DOHH2 (cell line): ENCODE results near the gene ADCY3.

Experiments
- EZH2phosphoT487 ChIP-seq: fragments of 200-600 bp; sonication (generic); IDR thresholded peaks from 2 replicates; pipeline ENCODE4 v1.6.1; 2017; ENCODE audit warnings: borderline replicate concordance, mild to moderate bottlenecking, antibody characterized with exemption, low read length, moderate library complexity, mixed read lengths
- TF ChIP-seq, protein P1 (sequence below): fragments of 200-600 bp; sonication (generic); IDR thresholded peaks from one replicate; pipeline ENCODE4 v1.5.1; 2014; ENCODE audit warnings: antibody characterized with exemption, mild to moderate bottlenecking, low read depth, low read length; ENCODE audit not compliant: poor library complexity, severe bottlenecking

DNA sequence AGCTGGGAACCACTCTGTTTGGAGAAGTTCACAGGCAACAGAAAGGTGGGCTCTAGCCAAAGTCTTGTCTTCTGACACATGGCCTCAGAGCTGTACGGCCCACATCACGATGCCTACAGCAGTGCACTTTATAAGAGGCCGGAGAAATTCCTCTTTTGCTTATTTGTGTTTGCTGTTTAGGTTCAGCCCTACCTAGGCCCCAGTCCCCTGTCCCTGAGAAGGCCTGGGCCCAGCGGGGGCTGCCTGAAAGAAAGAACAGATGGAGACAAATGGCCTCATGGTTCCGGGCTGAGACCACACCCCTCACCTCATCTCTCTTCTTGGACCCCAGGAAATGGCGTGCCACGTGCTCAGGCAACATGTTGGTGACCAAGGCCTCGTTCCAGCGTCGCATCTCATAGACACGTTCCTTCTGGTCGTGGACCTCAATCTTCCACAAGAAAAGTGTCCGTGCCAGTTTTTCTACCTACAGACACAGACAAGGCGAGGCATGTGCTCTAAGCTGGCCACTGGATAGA is 95.9 kb downstream of the ADCY3 start:
- TF ChIP-seq, protein P1, sequence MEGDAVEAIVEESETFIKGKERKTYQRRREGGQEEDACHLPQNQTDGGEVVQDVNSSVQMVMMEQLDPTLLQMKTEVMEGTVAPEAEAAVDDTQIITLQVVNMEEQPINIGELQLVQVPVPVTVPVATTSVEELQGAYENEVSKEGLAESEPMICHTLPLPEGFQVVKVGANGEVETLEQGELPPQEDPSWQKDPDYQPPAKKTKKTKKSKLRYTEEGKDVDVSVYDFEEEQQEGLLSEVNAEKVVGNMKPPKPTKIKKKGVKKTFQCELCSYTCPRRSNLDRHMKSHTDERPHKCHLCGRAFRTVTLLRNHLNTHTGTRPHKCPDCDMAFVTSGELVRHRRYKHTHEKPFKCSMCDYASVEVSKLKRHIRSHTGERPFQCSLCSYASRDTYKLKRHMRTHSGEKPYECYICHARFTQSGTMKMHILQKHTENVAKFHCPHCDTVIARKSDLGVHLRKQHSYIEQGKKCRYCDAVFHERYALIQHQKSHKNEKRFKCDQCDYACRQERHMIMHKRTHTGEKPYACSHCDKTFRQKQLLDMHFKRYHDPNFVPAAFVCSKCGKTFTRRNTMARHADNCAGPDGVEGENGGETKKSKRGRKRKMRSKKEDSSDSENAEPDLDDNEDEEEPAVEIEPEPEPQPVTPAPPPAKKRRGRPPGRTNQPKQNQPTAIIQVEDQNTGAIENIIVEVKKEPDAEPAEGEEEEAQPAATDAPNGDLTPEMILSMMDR: no peak
- TF ChIP-seq EZH2phosphoT487: no peak
